CD4-positive, CD25-positive, alpha-beta regulatory T cell (primary cell): ENCODE results near the gene SORD. TPM values are rescaled to one million over a fixed set of nuclear protein-coding genes. Genes with fewer than 3 reads are reported as not detected.
"Not testable (repeated sequence)": the region's sequence is repeated elsewhere in the genome, so short reads cannot be mapped to it uniquely, and the experiment has no call there.

ENCODE experiments used
- ATAC-seq, 2 donors: fragments of 150-1000 bp; cut with Tn5 transposase; one replicate each; pipeline ENCODE4 v1.10.0; 2021; ENCODE audit warnings: low read depth in 2 of 2, moderate number of reproducible peaks in 2 of 2, moderate library complexity in 1 of 2
- DNase-seq, 3 donors: peaks; one replicate each; pipeline versions ENCODE4 v3.0.0 to v3.0.0-alpha.2; 2012 to 2022; ENCODE audit warnings: mixed read lengths in 1 of 3
- H3K27ac ChIP-seq: one replicate; pipeline ENCODE4 v1.7.0; 2013; ENCODE audit warnings: mild to moderate bottlenecking, low read length; ENCODE audit not compliant: insufficient read depth, poor library complexity, severe bottlenecking
- H3K27me3 ChIP-seq: one replicate; pipeline ENCODE4 v1.7.0; 2013; ENCODE audit warnings: low read length; ENCODE audit not compliant: control insufficient read depth, insufficient read depth
- H3K36me3 ChIP-seq: one replicate; pipeline ENCODE4 v1.7.0; 2013; ENCODE audit warnings: mild to moderate bottlenecking, low read length, moderate library complexity; ENCODE audit not compliant: control insufficient read depth, insufficient read depth
- H3K4me1 ChIP-seq: 2 replicates; pipeline ENCODE4 v1.7.0; 2013; ENCODE audit warnings: mild to moderate bottlenecking, low read length; ENCODE audit not compliant: insufficient read depth, control insufficient read depth, poor library complexity, severe bottlenecking
- H3K4me3 ChIP-seq: one replicate; pipeline ENCODE4 v1.7.0; 2013; ENCODE audit warnings: low read depth, mild to moderate bottlenecking, low read length, moderate library complexity
- H3K9me3 ChIP-seq, 2 experiments: 1 replicate in 1 of 2; 2 replicates in 1 of 2; pipeline ENCODE4 v1.7.0; 2013; ENCODE audit warnings: low read length in 2 of 2, mild to moderate bottlenecking in 1 of 2, moderate library complexity in 1 of 2; ENCODE audit not compliant: control insufficient read depth in 2 of 2
- H3K27ac Mint-ChIP-seq, 3 donors: one replicate each; pipeline ENCODE4 v1.8.0; 2020 to 2022; ENCODE audit warnings: mild to moderate bottlenecking in 3 of 3, mixed read lengths in 3 of 3, moderate library complexity in 2 of 3
- H3K27me3 Mint-ChIP-seq: one replicate; pipeline ENCODE4 v1.8.0; 2022; ENCODE audit warnings: mild to moderate bottlenecking, mixed read lengths
- H3K36me3 Mint-ChIP-seq: one replicate; pipeline ENCODE4 v1.8.0; 2020; ENCODE audit warnings: mixed read lengths
- H3K4me1 Mint-ChIP-seq, 4 donors: one replicate each; pipeline ENCODE4 v1.8.0; 2020 to 2022; ENCODE audit warnings: mixed read lengths in 4 of 4, mild to moderate bottlenecking in 1 of 4
- H3K4me3 Mint-ChIP-seq, 4 donors: one replicate each; pipeline ENCODE4 v1.8.0; 2020 to 2022; ENCODE audit warnings: mild to moderate bottlenecking in 4 of 4, mixed read lengths in 4 of 4, moderate library complexity in 3 of 4
- H3K9me3 Mint-ChIP-seq, 7 donors: one replicate each; pipeline ENCODE4 v1.8.0; 2020 to 2022; ENCODE audit warnings: mixed read lengths in 7 of 7, mild to moderate bottlenecking in 3 of 7, moderate library complexity in 2 of 7
- polyA plus RNA-seq, 4 donors: library from polyadenylated mRNA; unstranded; fragments of 300-500 nt; fragmentation: Illumina TruSeq; gene quantifications; one replicate each; pipeline ENCODE4 v1.2.3, GENCODE V29; 2021
- total RNA-seq: library from RNA; stranded (reverse); gene quantifications from one replicate; pipeline ENCODE4 v1.2.3, GENCODE V29; 2022

SORD gene
- total and polyA plus RNA-seq, 5 donors from 2014 or later = 3.4 to 11.4 (median 5.3) TPM

DNA sequence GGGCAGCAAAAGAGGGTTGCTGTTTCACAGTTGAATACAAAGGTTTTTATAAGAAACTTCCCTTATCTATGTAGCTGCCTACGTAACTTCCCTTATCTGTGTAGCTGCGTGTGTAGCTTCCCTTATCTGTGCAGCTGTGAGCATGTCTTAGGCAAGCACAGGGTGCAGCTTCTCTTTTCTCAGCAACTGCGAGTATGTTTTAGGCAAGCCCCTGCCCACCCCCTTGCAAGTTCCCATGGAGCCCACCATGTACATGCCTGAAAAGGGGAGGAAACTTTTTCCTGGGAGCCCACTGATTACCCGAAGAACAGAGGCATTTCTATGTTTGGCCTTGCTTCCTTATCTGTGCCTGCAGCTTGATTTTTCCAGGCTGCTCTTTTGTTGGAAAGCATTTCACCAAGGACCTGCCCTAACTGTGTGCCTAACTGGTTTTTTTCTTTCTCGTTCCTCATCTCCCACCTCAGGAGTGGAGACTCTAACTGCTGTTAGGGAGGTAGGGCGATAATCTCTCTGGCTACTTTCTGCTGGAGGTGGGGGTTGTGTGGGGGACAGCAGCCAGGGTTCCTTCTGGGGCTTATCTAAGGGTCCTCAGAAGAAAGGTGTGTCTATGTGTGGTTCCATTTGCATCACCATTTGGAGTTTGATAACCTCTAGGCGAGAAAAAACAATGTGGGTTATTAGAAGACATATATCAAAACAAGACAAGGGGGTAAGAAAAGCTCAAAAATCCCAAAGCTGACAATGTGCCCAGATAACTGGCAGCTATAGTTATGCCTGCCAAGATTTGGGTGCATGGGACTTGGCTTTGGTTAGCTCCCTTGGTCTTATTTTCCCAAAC is 26.0 kb downstream of the SORD start:
- Mint-ChIP-seq H3K27ac (peak overlapping the region in 1 of 3 donors; percentile 54), H3K4me3 (no peak overlapping the region), H3K9me3 (peaks cover 0 to 16% (median 2%) of the 10 kb centered on the region in 7 donors), H3K27me3 (no peaks in the 10 kb centered on the region), H3K36me3 (peaks cover 37% of the 10 kb centered on the region), H3K4me1 (peaks cover 0 to 3% (median under 1%) of the 10 kb centered on the region in 4 donors)
- Histone ChIP-seq H3K9me3 (no peaks in the 10 kb centered on the region), H3K4me3 (no peak overlapping the region), H3K27me3 (no peaks in the 10 kb centered on the region), H3K4me1 (no peaks in the 10 kb centered on the region), H3K36me3 (peaks cover 5% of the 10 kb centered on the region), H3K27ac (no peak overlapping the region)
- DNase-seq (no peak), ATAC-seq (peak; percentile 43 to 55)

DNA sequence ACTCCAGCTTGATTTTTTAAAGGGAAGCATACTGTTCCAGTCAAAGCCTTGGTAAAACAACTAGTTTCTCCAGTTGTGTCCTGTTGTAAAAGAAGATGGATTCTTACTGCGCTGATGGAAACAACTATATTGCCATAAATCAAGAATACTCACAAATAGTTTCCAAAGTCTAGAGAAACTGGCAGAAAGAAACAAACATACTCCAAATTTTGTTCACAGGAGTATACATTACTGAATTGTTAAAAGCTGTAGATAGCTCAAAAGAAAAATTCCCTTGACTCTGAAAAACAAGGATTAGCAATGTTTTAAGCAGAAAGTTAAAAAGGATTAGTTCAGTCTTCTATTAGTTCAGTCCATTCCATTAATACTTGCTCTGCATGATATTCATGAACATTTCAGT is 27.6 kb downstream of the SORD start:
- ATAC-seq (no peak), DNase-seq (no peak)
- Histone ChIP-seq H3K4me1 (no peaks in the 10 kb centered on the region), H3K4me3 (no peak overlapping the region), H3K27me3 (no peaks in the 10 kb centered on the region), H3K36me3 (peaks cover 5% of the 10 kb centered on the region), H3K9me3 (no peaks in the 10 kb centered on the region), H3K27ac (no peak overlapping the region)
- peaks cover 0 to 3% (median under 1%) of the 10 kb centered on the region in 4 donors for H3K4me1 Mint-ChIP-seq
- H3K9me3 Mint-ChIP-seq = peaks cover 0 to 16% (median 2%) of the 10 kb centered on the region in 7 donors
- H3K36me3 Mint-ChIP-seq = peaks cover 37% of the 10 kb centered on the region
- no peaks in the 10 kb centered on the region for H3K27me3 Mint-ChIP-seq
- H3K4me3 Mint-ChIP-seq = no peak overlapping the region
- no peak overlapping the region for H3K27ac Mint-ChIP-seq

DNA sequence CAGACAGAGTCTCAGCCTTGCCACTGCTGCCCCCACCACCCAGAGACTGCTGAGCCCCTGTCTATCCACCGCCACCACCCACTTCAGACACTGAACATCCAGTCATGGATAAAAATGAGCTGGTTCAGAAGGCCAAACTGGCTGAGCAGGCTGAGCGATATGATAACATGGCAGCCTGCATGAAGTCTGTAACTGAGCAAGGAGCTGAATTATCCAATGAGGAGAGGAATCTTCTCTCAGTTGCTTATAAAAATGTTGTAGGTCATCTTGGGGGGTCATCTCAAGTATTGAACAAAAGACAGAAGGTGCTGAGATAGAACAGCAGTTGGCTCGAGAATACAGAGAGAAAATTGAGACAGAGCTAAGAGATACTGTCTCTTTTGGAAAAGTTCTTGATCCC is 29.7 kb downstream of the SORD start:
- H3K27me3 Mint-ChIP-seq, H3K4me3 ChIP-seq, H3K27me3 ChIP-seq, DNase-seq, H3K4me1 Mint-ChIP-seq, H3K27ac ChIP-seq, ATAC-seq, H3K4me3 Mint-ChIP-seq, H3K27ac Mint-ChIP-seq, H3K4me1 ChIP-seq, H3K36me3 ChIP-seq, H3K9me3 ChIP-seq: not testable (repeated sequence)
- Mint-ChIP-seq H3K9me3 (peaks cover 0 to 16% (median 2%) of the 10 kb centered on the region in 7 donors), H3K36me3 (peaks cover 35% of the 10 kb centered on the region)

DNA sequence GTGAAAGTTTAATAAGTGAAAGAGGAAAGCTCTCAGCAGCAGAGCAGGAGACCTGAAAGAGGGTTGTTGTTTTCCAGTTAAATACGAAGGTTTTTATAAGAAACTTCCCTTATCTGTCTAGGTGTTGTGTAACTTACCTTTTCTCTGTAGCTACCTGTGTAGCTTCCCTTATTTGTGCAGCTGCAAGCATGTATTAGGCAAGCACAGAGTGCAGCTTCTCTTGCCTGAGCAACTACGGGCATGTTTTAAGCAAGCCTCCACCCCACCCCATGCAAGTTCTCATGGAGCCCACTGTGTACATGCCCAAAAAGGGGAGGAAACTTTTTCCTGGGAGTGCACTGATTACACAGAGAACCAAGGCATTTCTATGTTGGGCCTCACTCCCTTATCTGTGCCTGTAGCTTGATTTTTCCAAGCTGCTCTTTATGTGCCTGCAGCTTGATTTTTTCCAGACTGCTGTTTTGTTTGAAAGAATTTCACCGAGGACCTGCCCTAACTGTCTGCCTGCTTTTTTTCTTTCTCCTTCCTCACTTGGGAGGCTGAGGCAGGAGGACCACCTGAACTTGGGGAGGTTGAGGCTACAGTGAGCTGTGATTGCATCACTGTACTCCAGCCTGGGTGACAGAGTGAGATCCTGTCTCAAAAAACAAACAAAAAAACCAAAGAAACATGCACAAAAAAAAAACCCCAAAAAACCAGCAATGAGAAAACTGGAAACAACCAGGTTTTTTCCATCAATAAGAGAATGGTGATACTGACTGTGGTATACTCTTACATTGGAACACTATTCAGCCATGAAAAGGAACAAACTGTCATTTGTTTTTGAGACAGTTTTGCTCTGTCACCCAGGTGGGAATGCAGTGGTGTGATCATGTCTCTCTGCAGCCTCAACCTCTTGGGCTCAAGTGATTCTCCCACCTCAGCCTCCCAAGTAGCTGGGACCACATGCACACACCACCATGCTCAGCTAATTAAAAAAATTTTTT is 36.0 kb downstream of the SORD start:
- not testable (repeated sequence) for H3K9me3 Mint-ChIP-seq, H3K36me3 Mint-ChIP-seq, DNase-seq, H3K27ac Mint-ChIP-seq, H3K4me3 ChIP-seq, ATAC-seq, H3K27me3 ChIP-seq, H3K27me3 Mint-ChIP-seq, H3K4me1 ChIP-seq, H3K9me3 ChIP-seq, H3K27ac ChIP-seq, H3K36me3 ChIP-seq, H3K4me1 Mint-ChIP-seq, H3K4me3 Mint-ChIP-seq

DNA sequence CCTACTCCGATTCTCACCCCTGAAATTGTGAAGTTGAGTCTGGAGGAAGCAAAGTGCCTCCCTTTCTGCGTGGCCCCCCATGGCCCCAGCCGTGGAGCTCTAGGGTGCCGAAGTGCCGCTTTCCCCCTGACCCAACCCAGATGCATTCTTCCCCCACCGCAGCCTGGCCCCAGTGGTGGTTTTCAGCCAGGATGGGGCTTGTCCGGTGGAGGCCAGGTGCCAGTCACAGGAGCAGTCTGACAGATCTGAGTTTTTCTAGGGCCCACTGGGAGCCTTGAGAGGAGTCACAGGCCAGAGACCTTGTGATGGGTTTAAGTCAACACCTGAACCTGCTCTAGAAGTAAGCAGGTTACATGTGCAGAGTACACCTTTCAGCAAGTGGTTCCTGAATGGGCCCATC is 39.3 kb downstream of the SORD start:
- DNase-seq, H3K27ac ChIP-seq, H3K4me1 ChIP-seq, H3K4me1 Mint-ChIP-seq, H3K27me3 ChIP-seq, H3K4me3 Mint-ChIP-seq, H3K9me3 ChIP-seq, H3K27me3 Mint-ChIP-seq, H3K36me3 ChIP-seq, H3K4me3 ChIP-seq, ATAC-seq, H3K27ac Mint-ChIP-seq, H3K9me3 Mint-ChIP-seq, H3K36me3 Mint-ChIP-seq: not testable (repeated sequence)

DNA sequence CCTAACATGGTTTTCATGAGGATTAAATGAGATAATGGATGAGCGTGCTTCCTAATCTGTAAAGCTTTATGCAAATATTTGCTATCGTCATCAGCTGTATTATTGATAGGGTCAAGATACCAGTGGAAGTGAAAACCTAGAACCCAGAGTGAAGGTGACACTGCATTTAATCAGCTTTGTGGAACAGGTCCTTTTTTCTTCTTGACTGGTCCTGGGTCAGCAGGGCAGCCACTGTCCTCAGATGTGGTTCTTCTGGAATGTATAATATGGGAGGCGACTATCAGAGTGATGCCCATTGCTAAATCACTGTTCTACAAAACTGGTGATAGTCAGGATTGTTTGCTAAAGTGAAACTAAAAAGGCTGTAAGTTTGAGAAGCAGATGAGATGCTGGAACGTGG is 41.4 kb downstream of the SORD start:
- H3K4me3 Mint-ChIP-seq = no peak overlapping the region
- H3K27me3 Mint-ChIP-seq = no peaks in the 10 kb centered on the region
- no peaks in the 10 kb centered on the region for H3K4me1 ChIP-seq
- H3K27ac Mint-ChIP-seq = no peak overlapping the region
- H3K27ac ChIP-seq = no peak overlapping the region
- H3K9me3 ChIP-seq = no peaks in the 10 kb centered on the region
- H3K36me3 Mint-ChIP-seq = peaks cover 14% of the 10 kb centered on the region
- no peaks in the 10 kb centered on the region for H3K36me3 ChIP-seq
- H3K9me3 Mint-ChIP-seq = peaks cover 0 to 1% (median 0%) of the 10 kb centered on the region in 7 donors
- peaks cover 0 to 9% (median 4%) of the 10 kb centered on the region in 4 donors for H3K4me1 Mint-ChIP-seq
- ATAC-seq (no peak), DNase-seq (no peak)
- H3K4me3 ChIP-seq = no peak overlapping the region
- no peaks in the 10 kb centered on the region for H3K27me3 ChIP-seq

DNA sequence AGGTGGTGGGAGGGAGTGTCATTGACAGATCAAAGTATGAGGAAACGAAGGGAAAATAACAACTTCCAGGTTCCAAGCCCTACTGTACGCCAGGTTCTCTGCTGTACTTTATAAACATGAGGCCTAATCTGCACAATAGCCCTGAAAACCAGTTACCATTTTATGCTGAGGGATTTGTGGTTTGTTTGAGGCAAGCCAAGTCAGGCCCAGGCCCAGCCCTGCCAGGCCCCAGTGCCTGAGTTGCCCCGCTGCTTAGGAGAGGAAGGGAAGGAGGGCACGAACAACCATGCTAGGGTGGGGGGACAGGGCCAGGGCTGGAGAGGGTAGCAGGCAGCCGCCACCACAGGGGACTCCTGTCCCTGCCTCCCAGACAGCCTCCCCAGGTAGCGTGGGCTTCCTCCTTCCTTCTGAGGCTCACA is 47.0 kb downstream of the SORD start:
- not testable (repeated sequence) for H3K4me3 Mint-ChIP-seq

More for the DNA sequence above, 47.0 kb downstream of the SORD start:
- ATAC-seq, H3K27me3 Mint-ChIP-seq, H3K36me3 ChIP-seq, DNase-seq, H3K9me3 ChIP-seq, H3K27me3 ChIP-seq, H3K4me1 ChIP-seq, H3K4me1 Mint-ChIP-seq, H3K27ac ChIP-seq, H3K4me3 ChIP-seq, H3K9me3 Mint-ChIP-seq: not testable (repeated sequence)
- Mint-ChIP-seq H3K27ac (peak overlapping the region in 1 of 3 donors; percentile 62), H3K36me3 (peaks cover 11% of the 10 kb centered on the region)
